SK-N-SH (cell line): ENCODE results near the gene POLD3. TPM values are rescaled to one million over a fixed set of nuclear protein-coding genes. Genes with fewer than 3 reads are reported as not detected.

Experiments used
- CTCF ChIA-PET: fragments of 300-600, 350-600 bp; formaldehyde crosslinking; extraction: SDS; loops from one replicate; lab custom pipeline; 2021; lab: Yijun Ruan, JAX
- POLR2A ChIA-PET: fragments of 350-600 bp; sonication (Branson Sonifier 250); formaldehyde crosslinking; extraction: SDS; loops from one replicate; lab custom pipeline; 2020; ENCODE audit warnings: antibody characterized with exemption, inconsistent platforms; lab: Yijun Ruan, JAX
- DNase-seq: peaks from one replicate; pipeline ENCODE4 v3.0.0; 2012
- H2AFZ ChIP-seq: fragments of 200-600 bp; sonication (generic); 2 replicates; pipeline ENCODE4 v1.8.1; 2016; ENCODE audit warnings: antibody characterized with exemption, mild to moderate bottlenecking, low read depth
- H3F3A ChIP-seq: fragments of 200-600 bp; sonication (generic); replicated peaks from 2 replicates; pipeline ENCODE3; 2016; ENCODE audit warnings: antibody characterized with exemption, mild to moderate bottlenecking; ENCODE audit not compliant: insufficient read depth
- H3K27ac ChIP-seq, 2 experiments: fragments of 200-500 bp in 1 of 2; fragments of 200-600 bp in 1 of 2; sonication (Bioruptor generic) in 1 of 2; sonication (generic), shearing (Covaris generic) in 1 of 2; 2 replicates each; pipeline versions ENCODE4 v1.5.1 to v1.6.1; 2014 to 2016; ENCODE audit warnings: low read depth in 2 of 2, inconsistent platforms in 1 of 2, low read length in 1 of 2, mild to moderate bottlenecking in 1 of 2, mixed read lengths in 1 of 2
- H3K27me3 ChIP-seq: fragments of 200-600 bp; sonication (generic), shearing (Covaris generic); 2 replicates; pipeline ENCODE4 v1.6.1; 2016; ENCODE audit warnings: mixed run types; ENCODE audit not compliant: insufficient read depth
- H3K36me3 ChIP-seq, 2 experiments: fragments of 200-500 bp in 1 of 2; fragments of 200-600 bp in 1 of 2; sonication (Bioruptor generic) in 1 of 2; sonication (generic) in 1 of 2; replicated peaks in 1 of 2; 2 replicates each; pipeline versions ENCODE3 to v1.5.1; 2014 to 2016; ENCODE audit warnings: low read length in 1 of 2, mild to moderate bottlenecking in 1 of 2; ENCODE audit not compliant: insufficient read depth in 2 of 2, control insufficient read depth in 1 of 2
- H3K4me1 ChIP-seq, 2 experiments: fragments of 200-500 bp in 1 of 2; fragments of 200-600 bp in 1 of 2; sonication (Bioruptor generic) in 1 of 2; sonication (generic), shearing (Covaris generic) in 1 of 2; 2 replicates each; pipeline versions ENCODE4 v1.5.1 to v1.6.1; 2014 to 2016; ENCODE audit warnings: low read depth in 1 of 2, low read length in 1 of 2, mixed run types in 1 of 2; ENCODE audit not compliant: insufficient read depth in 2 of 2, control insufficient read depth in 1 of 2
- H3K4me2 ChIP-seq: fragments of 200-600 bp; sonication (generic), shearing (Covaris generic); 2 replicates; pipeline ENCODE4 v1.6.1; 2017; ENCODE audit warnings: mixed run types
- H3K4me3 ChIP-seq, 2 experiments: fragments of 200-500 bp in 1 of 2; fragments of 200-600 bp in 1 of 2; sonication (Bioruptor generic) in 1 of 2; sonication (generic), shearing (Covaris generic) in 1 of 2; 2 replicates each; pipeline versions ENCODE4 v1.5.1 to v1.8.1; 2014 to 2016; ENCODE audit warnings: low read depth in 2 of 2, inconsistent platforms in 1 of 2, low read length in 1 of 2, mild to moderate bottlenecking in 1 of 2, mixed read lengths in 1 of 2, moderate library complexity in 1 of 2
- H3K79me2 ChIP-seq: fragments of 200-600 bp; sonication (generic); 2 replicates; pipeline ENCODE4 v1.8.1; 2017; ENCODE audit warnings: mild to moderate bottlenecking; ENCODE audit not compliant: insufficient read depth
- H3K9ac ChIP-seq: fragments of 200-600 bp; sonication (generic); 2 replicates; pipeline ENCODE4 v1.6.1; 2017; ENCODE audit warnings: mixed run types
- H3K9me2 ChIP-seq: fragments of 200-600 bp; sonication (generic); 2 replicates; pipeline ENCODE4 v1.6.1; 2017; ENCODE audit warnings: mixed run types
- H3K9me3 ChIP-seq: fragments of 200-600 bp; sonication (generic); 2 replicates; pipeline ENCODE4 v1.6.1; 2017; ENCODE audit warnings: mixed run types, mild to moderate bottlenecking, moderate library complexity
- H4K20me1 ChIP-seq: fragments of 200-600 bp; sonication (generic); 2 replicates; pipeline ENCODE4 v1.6.1; 2017; ENCODE audit warnings: mild to moderate bottlenecking, mixed run types; ENCODE audit not compliant: insufficient read depth
- CHD2 ChIP-seq: fragments of 150-350 bp; IDR thresholded peaks from 2 replicates; pipeline ENCODE4 v1.6.1; 2018; ENCODE audit warnings: low read length; ENCODE audit not compliant: partially characterized antibody
- ELF1 ChIP-seq: IDR thresholded peaks from 2 replicates; pipeline ENCODE4 v1.4.0; 2012
- EP300 ChIP-seq, 2 experiments: IDR thresholded peaks; 2 replicates each; pipeline versions ENCODE4 v1.4.0 to v1.6.1; 2012; ENCODE audit warnings: borderline replicate concordance in 1 of 2, low read depth in 1 of 2, low read length in 1 of 2
- EZH2phosphoT487 ChIP-seq: fragments of 200-600 bp; sonication (generic); IDR thresholded peaks from 2 replicates; pipeline ENCODE4 v1.6.1; 2017; ENCODE audit warnings: low read depth, mixed run types, mild to moderate bottlenecking, antibody characterized with exemption, moderate library complexity, borderline replicate concordance
- FOSL2 ChIP-seq: IDR thresholded peaks from 2 replicates; pipeline ENCODE4 v1.4.0; 2012; ENCODE audit warnings: low read depth, mild to moderate bottlenecking, moderate library complexity, borderline replicate concordance
- GABPA ChIP-seq: IDR thresholded peaks from 2 replicates; pipeline ENCODE4 v1.4.0; 2012; ENCODE audit warnings: low read depth, mild to moderate bottlenecking
- GATA2 ChIP-seq: sonication (generic); formaldehyde crosslinking; IDR thresholded peaks from 2 replicates; pipeline ENCODE4 v1.5.0; 2020; ENCODE audit warnings: mild to moderate bottlenecking, missing genetic modification reagents
- MXI1 ChIP-seq: IDR thresholded peaks from 2 replicates; pipeline ENCODE4 v1.6.1; 2012; ENCODE audit warnings: mild to moderate bottlenecking, low read depth, low read length, improper control_type of control experiment
- NFIC ChIP-seq: IDR thresholded peaks from 2 replicates; pipeline ENCODE4 v1.4.0; 2012; ENCODE audit warnings: borderline replicate concordance
- NRF1 ChIP-seq: IDR thresholded peaks from 2 replicates; pipeline ENCODE4 v1.6.1; 2012; ENCODE audit warnings: low read depth, mild to moderate bottlenecking, low read length
- POLR2AphosphoS5 ChIP-seq: IDR thresholded peaks from 2 replicates; pipeline ENCODE4 v1.6.1; 2012; ENCODE audit warnings: low read depth, low read length
- RXRA ChIP-seq: IDR thresholded peaks from 2 replicates; pipeline ENCODE4 v1.4.0; 2012; ENCODE audit warnings: low read depth, mild to moderate bottlenecking, borderline replicate concordance
- SIN3A ChIP-seq: IDR thresholded peaks from 2 replicates; pipeline ENCODE4 v1.6.1; 2012; ENCODE audit warnings: low read depth, mild to moderate bottlenecking, low read length, moderate library complexity, borderline replicate concordance
- TCF12 ChIP-seq: IDR thresholded peaks from 2 replicates; pipeline ENCODE4 v1.4.0; 2012
- YY1 ChIP-seq: IDR thresholded peaks from 2 replicates; pipeline ENCODE4 v1.4.0; 2012; ENCODE audit warnings: low read depth, mild to moderate bottlenecking
- WGBS: methylation state at CpG from one replicate; pipeline ENCODE4 v1.1.6; 2017; ENCODE audit warnings: low lambda C conversion rate; 5-methylcytosine and 5-hydroxymethylcytosine counted together
- polyA plus RNA-seq, 3 experiments: library from polyadenylated mRNA; depleted of rRNA; stranded (reverse); fragments of >200 nt; gene quantifications; 2 replicates each; pipeline ENCODE4 v1.2.3, GENCODE V29; 2012
- TF ChIP-seq, protein P1 (sequence below): fragments of 150-350 bp; IDR thresholded peaks from 2 replicates; pipeline ENCODE4 v1.6.1; 2017; ENCODE audit warnings: antibody characterized with exemption, low read length, low read depth, borderline replicate concordance
- TF ChIP-seq, protein P2 (sequence below): fragments of 150-350 bp; IDR thresholded peaks from 2 replicates; pipeline ENCODE4 v1.6.1; 2016; ENCODE audit warnings: mild to moderate bottlenecking, low read depth, low read length
- TF ChIP-seq, protein P3 (sequence below): IDR thresholded peaks from 2 replicates; pipeline ENCODE4 v1.6.1; 2012; ENCODE audit warnings: mild to moderate bottlenecking, low read depth, low read length, moderate library complexity
- TF ChIP-seq, protein P4 (sequence below): IDR thresholded peaks from 2 replicates; pipeline ENCODE4 v1.4.0; 2012; ENCODE audit warnings: low read depth, borderline replicate concordance

POLD3 gene
- polyA plus RNA-seq, 1 of the 3 experiments (the other 2 are of a cell fraction): 7.9 TPM

DNA sequence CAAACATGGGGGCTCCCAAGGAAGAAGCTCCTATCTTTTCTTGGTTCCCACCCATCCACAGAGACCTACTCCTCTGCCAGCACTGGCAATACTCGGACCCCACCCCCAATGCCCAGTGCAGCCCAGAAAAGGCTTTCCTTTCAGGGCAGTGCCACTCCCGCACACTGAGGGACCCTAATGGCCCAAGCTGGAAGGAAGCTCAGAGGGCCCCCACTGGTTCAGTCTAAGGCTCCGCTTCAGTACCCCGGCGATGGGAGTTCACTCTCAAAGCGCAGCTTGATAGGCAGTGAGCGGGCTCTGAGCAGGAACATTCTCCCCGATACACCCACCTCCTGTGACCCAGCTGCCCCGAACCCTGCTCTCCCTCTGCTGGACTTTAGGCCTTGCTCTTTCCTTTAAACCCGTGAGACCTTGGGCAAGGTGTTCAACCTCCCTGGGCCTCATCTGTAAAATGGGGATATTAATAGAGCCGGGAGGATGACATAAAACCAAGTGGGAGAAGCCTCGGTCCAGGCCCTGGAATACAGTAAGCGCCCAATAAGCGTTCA, 90.4 kb downstream of the POLD3 start:
- Histone ChIP-seq H3K79me2 (no peaks in the 10 kb centered on the region), H3K4me3 (no peak overlapping the region), H3F3A (peaks cover 3% of the 10 kb centered on the region), H3K27ac (no peak overlapping the region), H3K36me3 (no peaks in the 10 kb centered on the region), H3K27me3 (no peaks in the 10 kb centered on the region), H2AFZ (no peak overlapping the region), H3K9me3 (no peaks in the 10 kb centered on the region), H4K20me1 (no peaks in the 10 kb centered on the region), H3K9me2 (no peaks in the 10 kb centered on the region), H3K4me1 (peaks cover 0 to 5% of the 10 kb centered on the region in 2 experiments; a peak in 1 of 4 replicates), H3K4me2 (no peak overlapping the region), H3K9ac (no peak overlapping the region)
- DNase-seq: no peak
- CTCF ChIA-PET: interaction anchor here (0.9 to 7.8 kb wide), 14 partner anchors 10 to 230 kb away, joined by 3 to 58 read pairs (median 4); no protein-coding TSS in a partner anchor
- 97% methylated on average over 8 of the region's 14 CpGs for WGBS
- TF ChIP-seq EP300 (IDR thresholded peaks at IDR 0.05; ENCODE audit: borderline replicate concordance in 1 of 2, low read depth in 1 of 2, low read length in 1 of 2) (no peak), ELF1 (no peak), GATA2 (no peak), FOSL2 (no peak), GABPA (no peak), TCF12 (no peak), SIN3A (no peak), MXI1 (no peak), YY1 (no peak), POLR2AphosphoS5 (no peak), NRF1 (no peak), NFIC (no peak), RXRA (no peak), CHD2 (no peak), EZH2phosphoT487 (no peak)
- TF ChIP-seq, protein P1, sequence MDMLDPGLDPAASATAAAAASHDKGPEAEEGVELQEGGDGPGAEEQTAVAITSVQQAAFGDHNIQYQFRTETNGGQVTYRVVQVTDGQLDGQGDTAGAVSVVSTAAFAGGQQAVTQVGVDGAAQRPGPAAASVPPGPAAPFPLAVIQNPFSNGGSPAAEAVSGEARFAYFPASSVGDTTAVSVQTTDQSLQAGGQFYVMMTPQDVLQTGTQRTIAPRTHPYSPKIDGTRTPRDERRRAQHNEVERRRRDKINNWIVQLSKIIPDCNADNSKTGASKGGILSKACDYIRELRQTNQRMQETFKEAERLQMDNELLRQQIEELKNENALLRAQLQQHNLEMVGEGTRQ: no peak
- TF ChIP-seq, protein P2, sequence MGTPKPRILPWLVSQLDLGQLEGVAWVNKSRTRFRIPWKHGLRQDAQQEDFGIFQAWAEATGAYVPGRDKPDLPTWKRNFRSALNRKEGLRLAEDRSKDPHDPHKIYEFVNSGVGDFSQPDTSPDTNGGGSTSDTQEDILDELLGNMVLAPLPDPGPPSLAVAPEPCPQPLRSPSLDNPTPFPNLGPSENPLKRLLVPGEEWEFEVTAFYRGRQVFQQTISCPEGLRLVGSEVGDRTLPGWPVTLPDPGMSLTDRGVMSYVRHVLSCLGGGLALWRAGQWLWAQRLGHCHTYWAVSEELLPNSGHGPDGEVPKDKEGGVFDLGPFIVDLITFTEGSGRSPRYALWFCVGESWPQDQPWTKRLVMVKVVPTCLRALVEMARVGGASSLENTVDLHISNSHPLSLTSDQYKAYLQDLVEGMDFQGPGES: no peak
- TF ChIP-seq, protein P3, sequence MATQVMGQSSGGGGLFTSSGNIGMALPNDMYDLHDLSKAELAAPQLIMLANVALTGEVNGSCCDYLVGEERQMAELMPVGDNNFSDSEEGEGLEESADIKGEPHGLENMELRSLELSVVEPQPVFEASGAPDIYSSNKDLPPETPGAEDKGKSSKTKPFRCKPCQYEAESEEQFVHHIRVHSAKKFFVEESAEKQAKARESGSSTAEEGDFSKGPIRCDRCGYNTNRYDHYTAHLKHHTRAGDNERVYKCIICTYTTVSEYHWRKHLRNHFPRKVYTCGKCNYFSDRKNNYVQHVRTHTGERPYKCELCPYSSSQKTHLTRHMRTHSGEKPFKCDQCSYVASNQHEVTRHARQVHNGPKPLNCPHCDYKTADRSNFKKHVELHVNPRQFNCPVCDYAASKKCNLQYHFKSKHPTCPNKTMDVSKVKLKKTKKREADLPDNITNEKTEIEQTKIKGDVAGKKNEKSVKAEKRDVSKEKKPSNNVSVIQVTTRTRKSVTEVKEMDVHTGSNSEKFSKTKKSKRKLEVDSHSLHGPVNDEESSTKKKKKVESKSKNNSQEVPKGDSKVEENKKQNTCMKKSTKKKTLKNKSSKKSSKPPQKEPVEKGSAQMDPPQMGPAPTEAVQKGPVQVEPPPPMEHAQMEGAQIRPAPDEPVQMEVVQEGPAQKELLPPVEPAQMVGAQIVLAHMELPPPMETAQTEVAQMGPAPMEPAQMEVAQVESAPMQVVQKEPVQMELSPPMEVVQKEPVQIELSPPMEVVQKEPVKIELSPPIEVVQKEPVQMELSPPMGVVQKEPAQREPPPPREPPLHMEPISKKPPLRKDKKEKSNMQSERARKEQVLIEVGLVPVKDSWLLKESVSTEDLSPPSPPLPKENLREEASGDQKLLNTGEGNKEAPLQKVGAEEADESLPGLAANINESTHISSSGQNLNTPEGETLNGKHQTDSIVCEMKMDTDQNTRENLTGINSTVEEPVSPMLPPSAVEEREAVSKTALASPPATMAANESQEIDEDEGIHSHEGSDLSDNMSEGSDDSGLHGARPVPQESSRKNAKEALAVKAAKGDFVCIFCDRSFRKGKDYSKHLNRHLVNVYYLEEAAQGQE: no peak
- TF ChIP-seq, protein P4, sequence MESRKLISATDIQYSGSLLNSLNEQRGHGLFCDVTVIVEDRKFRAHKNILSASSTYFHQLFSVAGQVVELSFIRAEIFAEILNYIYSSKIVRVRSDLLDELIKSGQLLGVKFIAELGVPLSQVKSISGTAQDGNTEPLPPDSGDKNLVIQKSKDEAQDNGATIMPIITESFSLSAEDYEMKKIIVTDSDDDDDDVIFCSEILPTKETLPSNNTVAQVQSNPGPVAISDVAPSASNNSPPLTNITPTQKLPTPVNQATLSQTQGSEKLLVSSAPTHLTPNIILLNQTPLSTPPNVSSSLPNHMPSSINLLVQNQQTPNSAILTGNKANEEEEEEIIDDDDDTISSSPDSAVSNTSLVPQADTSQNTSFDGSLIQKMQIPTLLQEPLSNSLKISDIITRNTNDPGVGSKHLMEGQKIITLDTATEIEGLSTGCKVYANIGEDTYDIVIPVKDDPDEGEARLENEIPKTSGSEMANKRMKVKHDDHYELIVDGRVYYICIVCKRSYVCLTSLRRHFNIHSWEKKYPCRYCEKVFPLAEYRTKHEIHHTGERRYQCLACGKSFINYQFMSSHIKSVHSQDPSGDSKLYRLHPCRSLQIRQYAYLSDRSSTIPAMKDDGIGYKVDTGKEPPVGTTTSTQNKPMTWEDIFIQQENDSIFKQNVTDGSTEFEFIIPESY: no peak
- POLR2A ChIA-PET: no interaction called here
